ENCODE measurements around the gene INSL6.

DNA sequence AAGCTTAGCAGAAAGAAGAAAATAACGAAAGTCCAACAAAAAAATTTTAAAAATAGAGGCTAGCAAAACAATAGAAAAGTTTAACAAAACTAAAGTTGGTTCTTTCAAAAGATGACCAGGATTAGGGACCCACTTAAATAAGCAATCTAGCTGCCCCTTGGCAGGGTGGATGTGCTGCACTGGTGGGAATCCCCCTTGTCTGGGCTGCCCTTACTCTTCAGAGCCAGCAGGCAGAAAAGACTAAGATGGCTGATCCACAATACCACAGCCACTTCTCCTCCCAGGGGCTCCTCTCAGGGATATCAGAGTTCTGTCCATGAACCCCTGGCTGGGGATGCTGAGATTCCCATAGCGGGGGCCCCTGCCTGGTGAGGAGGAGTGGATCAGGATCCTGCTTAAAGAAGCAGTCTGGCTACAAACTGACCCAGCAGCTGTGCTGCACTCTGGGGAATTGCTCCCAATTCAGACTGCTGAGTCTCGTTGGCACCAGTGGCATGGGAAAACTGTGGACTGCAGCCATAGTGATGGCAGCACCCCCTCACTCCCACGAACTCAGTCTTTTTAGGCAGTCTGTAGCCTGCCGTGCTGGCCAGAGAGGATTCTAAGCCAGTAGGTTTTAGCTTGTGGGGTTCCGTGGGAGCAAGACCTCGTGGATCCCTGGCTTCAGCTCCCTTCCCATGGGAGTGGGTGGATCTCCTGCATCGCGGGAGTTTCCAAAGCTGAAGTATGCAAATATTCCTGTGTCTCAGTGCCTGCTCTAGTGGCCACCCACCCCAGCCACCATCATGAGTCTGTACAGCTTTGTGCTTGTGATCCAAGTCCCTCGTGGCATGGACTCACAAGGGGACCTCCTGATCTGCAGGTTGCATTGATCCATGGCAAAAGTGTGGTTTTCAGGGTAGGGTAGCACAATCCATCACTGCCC lies 2.9 kb upstream of the INSL6 start:
- no peak for TF ChIP-seq CTCF (IDR thresholded peaks at IDR 0.05; ENCODE audit: low read depth, low read length)
- TF ChIP-seq EZH2phosphoT487 (IDR thresholded peaks at IDR 0.05; ENCODE audit: low read depth), result no peak
